ENCODE measurements around the gene RS1. TPM values are rescaled to one million over a fixed set of nuclear protein-coding genes. Genes with fewer than 3 reads are reported as not detected.

Gene RS1
- total RNA-seq (2014; rRNA removed) (not detected in 2 replicates), Bru-seq, nascent RNA (not detected), BruChase-seq, experiment 1, labeled RNA remaining after a 6-hour chase (not detected), BruChase-seq, experiment 2, labeled RNA remaining after a 2-hour chase (not detected)
- long read RNA-seq = 0 reads

- Histone ChIP-seq H3K9me2 (replicated peaks; ENCODE audit: low read length) (no peaks in the 10 kb centered on the region), H3K4me2 (ENCODE audit: low read length) (no peak within 1 kb of the TSS), H3K4me3 (ENCODE audit: low read length) (no peak within 1 kb of the TSS), H3F3A (ENCODE audit: low read length, unreplicated experiment) (no peaks in the 10 kb centered on the region), H3K36me3 (ENCODE audit: low read depth, low read length) (no peaks in the 10 kb centered on the region), H3K4me1 (ENCODE audit: insufficient read depth, low read length) (peaks cover 4% of the 10 kb centered on the region; the same call in 1 of the 2 replicates), H4K20me1 (ENCODE audit: low read length) (no peaks in the 10 kb centered on the region), H3K9ac (ENCODE audit: low read length) (no peak within 1 kb of the TSS), H3K9me3 (ENCODE audit: low read length) (no peaks in the 10 kb centered on the region), H3K27ac (ENCODE audit: low read length) (no peak within 1 kb of the TSS), H3K27me3 (ENCODE audit: low read length) (no peaks in the 10 kb centered on the region), H3K79me2 (ENCODE audit: low read length) (no peaks in the 10 kb centered on the region), H2AFZ (ENCODE audit: low read length) (no peak within 1 kb of the TSS)
- DNase-seq (no peak), ATAC-seq (no peak)
- ChIA-PET POLR2A (ENCODE audit: unreplicated experiment) (no interaction called here), CTCF (no interaction called here)
- no TSS peak for BruUV-seq (replicated peaks)
- intact Hi-C loops (cut with micrococcal nuclease) = no loop called here
- no peak for TF ChIP-seq CTCF (conservative IDR thresholded peaks at IDR 0.05; ENCODE audit: low read depth, low read length)
- no peak for TF ChIP-seq EZH2 (IDR thresholded peaks at IDR 0.05; ENCODE audit: low read length, unreplicated experiment)
- TF ChIP-seq EZH2phosphoT487 (IDR thresholded peaks at IDR 0.05; ENCODE audit: borderline replicate concordance, low read length) = no peak
Measured at GRCh38 chrX:18672008-18672407, at the start of gene RS1. Gene RS1, minus strand, starts transcription at chrX:18672108. Its CDS starts 40 bp downstream, at chrX:18672068.

- Histone ChIP-seq H4K20me1 (ENCODE audit: low read length) (no peaks in the 10 kb centered on the region), H3K27me3 (ENCODE audit: low read length) (no peaks in the 10 kb centered on the region), H3K4me2 (ENCODE audit: low read length) (no peak overlapping the region), H3K4me1 (ENCODE audit: insufficient read depth, low read length) (no peaks in the 10 kb centered on the region), H3K9ac (ENCODE audit: low read length) (no peak overlapping the region), H3K9me2 (replicated peaks; ENCODE audit: low read length) (no peaks in the 10 kb centered on the region), H3K79me2 (ENCODE audit: low read length) (no peaks in the 10 kb centered on the region), H3K27ac (ENCODE audit: low read length) (no peak overlapping the region), H3K36me3 (ENCODE audit: low read depth, low read length) (no peaks in the 10 kb centered on the region), H3F3A (ENCODE audit: low read length, unreplicated experiment) (no peaks in the 10 kb centered on the region), H3K4me3 (ENCODE audit: low read length) (no peak overlapping the region), H3K9me3 (ENCODE audit: low read length) (no peaks in the 10 kb centered on the region), H2AFZ (ENCODE audit: low read length) (no peak overlapping the region)
- no peak for DNase-seq
- CTCF ChIA-PET = no interaction called here
- TF ChIP-seq CTCF (conservative IDR thresholded peaks at IDR 0.05; ENCODE audit: low read depth, low read length) (no peak), EZH2phosphoT487 (IDR thresholded peaks at IDR 0.05; ENCODE audit: borderline replicate concordance, low read length) (no peak)
- no peak for ATAC-seq
- BruUV-seq (replicated peaks) = no TSS peak
- intact Hi-C loops (cut with micrococcal nuclease) = no loop called here
- POLR2A ChIA-PET (ENCODE audit: unreplicated experiment) = no interaction called here
Measured at GRCh38 chrX:18719852-18720251, 47.9 kb upstream of the RS1 start.

GRCh38 chrX:18714910-18715309 lies 43.0 kb upstream of the RS1 start:
- CTCF ChIA-PET = no interaction called here
- intact Hi-C loops (cut with micrococcal nuclease) = no loop called here

More at GRCh38 chrX:18714910-18715309, 43.0 kb upstream of the RS1 start:
- no peaks in the 10 kb centered on the region for H3K9me3 ChIP-seq (ENCODE audit: low read length)
- H3K9me2 ChIP-seq (replicated peaks; ENCODE audit: low read length) = no peaks in the 10 kb centered on the region
- ATAC-seq = no peak
- no peaks in the 10 kb centered on the region for H3F3A ChIP-seq (ENCODE audit: low read length, unreplicated experiment)
- H3K79me2 ChIP-seq (ENCODE audit: low read length) = no peaks in the 10 kb centered on the region
- H3K4me3 ChIP-seq (ENCODE audit: low read length) = no peak overlapping the region
- H3K36me3 ChIP-seq (ENCODE audit: low read depth, low read length) = no peaks in the 10 kb centered on the region
- H3K27ac ChIP-seq (ENCODE audit: low read length) = no peak overlapping the region
- no peaks in the 10 kb centered on the region for H3K4me1 ChIP-seq (ENCODE audit: insufficient read depth, low read length)
- H3K9ac ChIP-seq (ENCODE audit: low read length) = no peak overlapping the region
- no peak overlapping the region for H2AFZ ChIP-seq (ENCODE audit: low read length)
- DNase-seq = no peak
- no TSS peak for BruUV-seq (replicated peaks)
- H3K4me2 ChIP-seq (ENCODE audit: low read length) = no peak overlapping the region
- H3K27me3 ChIP-seq (ENCODE audit: low read length) = no peaks in the 10 kb centered on the region
- H4K20me1 ChIP-seq (ENCODE audit: low read length) = no peaks in the 10 kb centered on the region
- POLR2A ChIA-PET (ENCODE audit: unreplicated experiment) = no interaction called here
- TF ChIP-seq EZH2phosphoT487 (IDR thresholded peaks at IDR 0.05; ENCODE audit: borderline replicate concordance, low read length) (no peak), EZH2 (IDR thresholded peaks at IDR 0.05; ENCODE audit: low read length, unreplicated experiment) (no peak), CTCF (conservative IDR thresholded peaks at IDR 0.05; ENCODE audit: low read depth, low read length) (no peak)

All from PC-3 (cell line).